ENCODE results near the gene ANKRD22.

- TF ChIP-seq CTCF (IDR thresholded peaks at IDR 0.05; ENCODE audit: borderline replicate concordance, extremely low read depth, low read length, poor library complexity, severe bottlenecking) = no peak
- TF ChIP-seq EZH2 (IDR thresholded peaks at IDR 0.05; ENCODE audit: borderline replicate concordance, low read depth, low read length, severe bottlenecking) = no peak
These were observed 48.0 kb downstream of the ANKRD22 start for GRCh38 chr10:88803641-88804040.
